ENCODE measurements around the gene UBE2QL1.

GRCh38 chr5:6490693-6491092 lies 42.0 kb downstream of the UBE2QL1 start:
- no peak for TF ChIP-seq CTCF (conservative IDR thresholded peaks at IDR 0.05; ENCODE audit: low read length)
- TF ChIP-seq EZH2phosphoT487 (IDR thresholded peaks at IDR 0.05; ENCODE audit: borderline replicate concordance, low read depth, low read length), result no peak
